ENCODE results near the gene PLXNC1.

PLXNC1 gene

GRCh38 chr12:94290353-94290752 lies 142.0 kb downstream of the PLXNC1 start:
- no peaks in the 10 kb centered on the region for H3K27me3 ChIP-seq (ENCODE audit: control insufficient read depth in 5 of 5, insufficient read depth in 4 of 5, low read length in 5 of 5)
- H3K36me3 ChIP-seq (ENCODE audit: control insufficient read depth in 5 of 5, insufficient read depth in 5 of 5, low read length in 5 of 5): peaks cover 0 to 9% (median 2%) of the 10 kb centered on the region in 5 donors
- H3K27ac ChIP-seq (ENCODE audit: low read depth, low read length): peak overlapping the region; percentile 22

GRCh38 chr12:94297096-94297699 lies 148.8 kb downstream of the PLXNC1 start:
- Histone ChIP-seq H3K27me3 (ENCODE audit: control insufficient read depth in 5 of 5, insufficient read depth in 4 of 5, low read length in 5 of 5) (no peaks in the 10 kb centered on the region), H3K4me3 (ENCODE audit: low read depth in 1 of 5, low read length in 5 of 5) (no peak overlapping the region), H3K4me1 (ENCODE audit: control insufficient read depth in 5 of 5, insufficient read depth in 5 of 5, low read length in 5 of 5) (no peaks in the 10 kb centered on the region), H3K27ac (ENCODE audit: low read depth, low read length) (no peak overlapping the region), H3K9me3 (ENCODE audit: control insufficient read depth in 5 of 5, low read length in 5 of 5) (no peaks in the 10 kb centered on the region), H3K36me3 (ENCODE audit: control insufficient read depth in 5 of 5, insufficient read depth in 5 of 5, low read length in 5 of 5) (peaks cover 3 to 31% (median 10%) of the 10 kb centered on the region in 5 donors), H3K9ac (ENCODE audit: low read length in 5 of 5) (no peak overlapping the region)

More at GRCh38 chr12:94290353-94290752, 142.0 kb downstream of the PLXNC1 start:
- Histone ChIP-seq H3K9me3 (ENCODE audit: control insufficient read depth in 5 of 5, low read length in 5 of 5) (no peaks in the 10 kb centered on the region), H3K9ac (ENCODE audit: low read length in 5 of 5) (no peak overlapping the region), H3K4me1 (ENCODE audit: control insufficient read depth in 5 of 5, insufficient read depth in 5 of 5, low read length in 5 of 5) (peaks cover 0 to 28% (median 15%) of the 10 kb centered on the region in 5 donors), H3K4me3 (ENCODE audit: low read depth in 1 of 5, low read length in 5 of 5) (no peak overlapping the region)

GRCh38 chr12:94297876-94298505 lies 149.6 kb downstream of the PLXNC1 start:
- H3K36me3 ChIP-seq (ENCODE audit: control insufficient read depth in 5 of 5, insufficient read depth in 5 of 5, low read length in 5 of 5): peaks cover 8 to 35% (median 10%) of the 10 kb centered on the region in 5 donors
- no peak overlapping the region for H3K9ac ChIP-seq (ENCODE audit: low read length in 5 of 5)
- no peaks in the 10 kb centered on the region for H3K27me3 ChIP-seq (ENCODE audit: control insufficient read depth in 5 of 5, insufficient read depth in 4 of 5, low read length in 5 of 5)
- no peaks in the 10 kb centered on the region for H3K9me3 ChIP-seq (ENCODE audit: control insufficient read depth in 5 of 5, low read length in 5 of 5)
- no peak overlapping the region for H3K27ac ChIP-seq (ENCODE audit: low read depth, low read length)
- no peaks in the 10 kb centered on the region for H3K4me1 ChIP-seq (ENCODE audit: control insufficient read depth in 5 of 5, insufficient read depth in 5 of 5, low read length in 5 of 5)
- no peak overlapping the region for H3K4me3 ChIP-seq (ENCODE audit: low read depth in 1 of 5, low read length in 5 of 5)

DNA sequence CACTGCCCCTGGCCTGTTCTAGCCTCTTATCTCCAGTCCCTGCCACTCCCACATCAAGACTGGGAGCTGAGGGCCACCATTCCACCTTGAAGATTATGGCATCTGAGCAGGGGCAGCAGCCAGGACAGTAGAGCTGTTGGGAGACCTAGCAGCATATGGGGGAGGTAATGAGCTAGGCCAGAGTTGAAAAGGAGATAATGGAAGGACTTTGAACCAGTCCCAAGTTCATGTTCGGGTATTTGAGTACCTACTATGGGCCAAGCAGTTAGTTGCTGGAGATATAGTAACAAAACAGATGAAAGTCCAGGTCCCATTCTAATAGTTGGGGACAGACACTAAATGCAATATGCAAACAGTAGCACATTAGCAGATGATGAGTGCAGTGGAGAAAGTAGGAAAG lies 151.5 kb downstream of the PLXNC1 start:
- Histone ChIP-seq H3K9ac (ENCODE audit: low read length in 5 of 5) (no peak overlapping the region), H3K4me3 (ENCODE audit: low read depth in 1 of 5, low read length in 5 of 5) (no peak overlapping the region), H3K4me1 (ENCODE audit: control insufficient read depth in 5 of 5, insufficient read depth in 5 of 5, low read length in 5 of 5) (no peaks in the 10 kb centered on the region), H3K36me3 (ENCODE audit: control insufficient read depth in 5 of 5, insufficient read depth in 5 of 5, low read length in 5 of 5) (peaks cover 12 to 40% (median 15%) of the 10 kb centered on the region in 5 donors), H3K27me3 (ENCODE audit: control insufficient read depth in 5 of 5, insufficient read depth in 4 of 5, low read length in 5 of 5) (no peaks in the 10 kb centered on the region), H3K9me3 (ENCODE audit: control insufficient read depth in 5 of 5, low read length in 5 of 5) (no peaks in the 10 kb centered on the region), H3K27ac (ENCODE audit: low read depth, low read length) (no peak overlapping the region)

- H3K9me3 ChIP-seq (ENCODE audit: control insufficient read depth in 5 of 5, low read length in 5 of 5): no peaks in the 10 kb centered on the region
- peaks cover 18 to 54% (median 40%) of the 10 kb centered on the region in 5 donors for H3K36me3 ChIP-seq (ENCODE audit: control insufficient read depth in 5 of 5, insufficient read depth in 5 of 5, low read length in 5 of 5)
- H3K27ac ChIP-seq (ENCODE audit: low read depth, low read length): no peak overlapping the region
Observed at GRCh38 chr12:94304012-94304411, 155.6 kb downstream of the PLXNC1 start.

GRCh38 chr12:94304566-94305061 lies 156.2 kb downstream of the PLXNC1 start:
- Histone ChIP-seq H3K27me3 (ENCODE audit: control insufficient read depth in 5 of 5, insufficient read depth in 4 of 5, low read length in 5 of 5) (no peaks in the 10 kb centered on the region), H3K27ac (ENCODE audit: low read depth, low read length) (no peak overlapping the region), H3K4me1 (ENCODE audit: control insufficient read depth in 5 of 5, insufficient read depth in 5 of 5, low read length in 5 of 5) (no peaks in the 10 kb centered on the region), H3K9me3 (ENCODE audit: control insufficient read depth in 5 of 5, low read length in 5 of 5) (no peaks in the 10 kb centered on the region), H3K36me3 (ENCODE audit: control insufficient read depth in 5 of 5, insufficient read depth in 5 of 5, low read length in 5 of 5) (peaks cover 18 to 55% (median 45%) of the 10 kb centered on the region in 5 donors), H3K9ac (ENCODE audit: low read length in 5 of 5) (no peak overlapping the region), H3K4me3 (ENCODE audit: low read depth in 1 of 5, low read length in 5 of 5) (no peak overlapping the region)

More at GRCh38 chr12:94304012-94304411, 155.6 kb downstream of the PLXNC1 start:
- no peak overlapping the region for H3K4me3 ChIP-seq (ENCODE audit: low read depth in 1 of 5, low read length in 5 of 5)
- no peaks in the 10 kb centered on the region for H3K27me3 ChIP-seq (ENCODE audit: control insufficient read depth in 5 of 5, insufficient read depth in 4 of 5, low read length in 5 of 5)
- H3K4me1 ChIP-seq (ENCODE audit: control insufficient read depth in 5 of 5, insufficient read depth in 5 of 5, low read length in 5 of 5): no peaks in the 10 kb centered on the region
- H3K9ac ChIP-seq (ENCODE audit: low read length in 5 of 5): no peak overlapping the region

GRCh38 chr12:94305130-94305957 lies 157.0 kb downstream of the PLXNC1 start:
- no peak overlapping the region for H3K9ac ChIP-seq (ENCODE audit: low read length in 5 of 5)
- H3K4me3 ChIP-seq (ENCODE audit: low read depth in 1 of 5, low read length in 5 of 5): no peak overlapping the region
- H3K27ac ChIP-seq (ENCODE audit: low read depth, low read length): no peak overlapping the region
- no peaks in the 10 kb centered on the region for H3K27me3 ChIP-seq (ENCODE audit: control insufficient read depth in 5 of 5, insufficient read depth in 4 of 5, low read length in 5 of 5)
- no peaks in the 10 kb centered on the region for H3K4me1 ChIP-seq (ENCODE audit: control insufficient read depth in 5 of 5, insufficient read depth in 5 of 5, low read length in 5 of 5)
- H3K36me3 ChIP-seq (ENCODE audit: control insufficient read depth in 5 of 5, insufficient read depth in 5 of 5, low read length in 5 of 5): peaks cover 18 to 51% (median 42%) of the 10 kb centered on the region in 5 donors
- H3K9me3 ChIP-seq (ENCODE audit: control insufficient read depth in 5 of 5, low read length in 5 of 5): no peaks in the 10 kb centered on the region

- no peak overlapping the region for H3K4me3 ChIP-seq (ENCODE audit: low read depth in 1 of 5, low read length in 5 of 5)
- H3K9ac ChIP-seq (ENCODE audit: low read length in 5 of 5): no peak overlapping the region
- H3K9me3 ChIP-seq (ENCODE audit: control insufficient read depth in 5 of 5, low read length in 5 of 5): no peaks in the 10 kb centered on the region
- no peaks in the 10 kb centered on the region for H3K4me1 ChIP-seq (ENCODE audit: control insufficient read depth in 5 of 5, insufficient read depth in 5 of 5, low read length in 5 of 5)
- no peaks in the 10 kb centered on the region for H3K27me3 ChIP-seq (ENCODE audit: control insufficient read depth in 5 of 5, insufficient read depth in 4 of 5, low read length in 5 of 5)
- no peak overlapping the region for H3K27ac ChIP-seq (ENCODE audit: low read depth, low read length)
- H3K36me3 ChIP-seq (ENCODE audit: control insufficient read depth in 5 of 5, insufficient read depth in 5 of 5, low read length in 5 of 5): peaks cover 17 to 40% (median 34%) of the 10 kb centered on the region in 5 donors
Observed at GRCh38 chr12:94308612-94309011, 160.2 kb downstream of the PLXNC1 start.

- H3K9ac ChIP-seq (ENCODE audit: low read length in 5 of 5): no peak overlapping the region
- no peaks in the 10 kb centered on the region for H3K9me3 ChIP-seq (ENCODE audit: control insufficient read depth in 5 of 5, low read length in 5 of 5)
- H3K27me3 ChIP-seq (ENCODE audit: control insufficient read depth in 5 of 5, insufficient read depth in 4 of 5, low read length in 5 of 5): no peaks in the 10 kb centered on the region
- H3K27ac ChIP-seq (ENCODE audit: low read depth, low read length): no peak overlapping the region
- H3K36me3 ChIP-seq (ENCODE audit: control insufficient read depth in 5 of 5, insufficient read depth in 5 of 5, low read length in 5 of 5): peaks cover 16 to 40% (median 29%) of the 10 kb centered on the region in 5 donors
- no peaks in the 10 kb centered on the region for H3K4me1 ChIP-seq (ENCODE audit: control insufficient read depth in 5 of 5, insufficient read depth in 5 of 5, low read length in 5 of 5)
- H3K4me3 ChIP-seq (ENCODE audit: low read depth in 1 of 5, low read length in 5 of 5): no peak overlapping the region
Observed at GRCh38 chr12:94309373-94309772, 161.0 kb downstream of the PLXNC1 start.

- Histone ChIP-seq H3K9me3 (ENCODE audit: control insufficient read depth in 5 of 5, low read length in 5 of 5) (no peaks in the 10 kb centered on the region), H3K4me3 (ENCODE audit: low read depth in 1 of 5, low read length in 5 of 5) (no peak overlapping the region), H3K27ac (ENCODE audit: low read depth, low read length) (no peak overlapping the region), H3K36me3 (ENCODE audit: control insufficient read depth in 5 of 5, insufficient read depth in 5 of 5, low read length in 5 of 5) (peaks cover 2 to 18% (median 8%) of the 10 kb centered on the region in 5 donors), H3K4me1 (ENCODE audit: control insufficient read depth in 5 of 5, insufficient read depth in 5 of 5, low read length in 5 of 5) (no peaks in the 10 kb centered on the region), H3K27me3 (ENCODE audit: control insufficient read depth in 5 of 5, insufficient read depth in 4 of 5, low read length in 5 of 5) (no peaks in the 10 kb centered on the region), H3K9ac (ENCODE audit: low read length in 5 of 5) (no peak overlapping the region)
Observed at GRCh38 chr12:94312378-94312777, 164.0 kb downstream of the PLXNC1 start.

Measured in subcutaneous abdominal adipose tissue (tissue), 5 donors.